Karpas-422 (cell line): Measurements from ENCODE around the gene TACR2. TPM values are rescaled to one million over a fixed set of nuclear protein-coding genes. Genes with fewer than 3 reads are reported as not detected.
A peak's percentile ranks its signal among the peaks of the same experiment; 100 is the strongest.
"Not testable (repeated sequence)": the region's sequence is repeated elsewhere in the genome, so short reads cannot be mapped to it uniquely, and the experiment has no call there.

Experiments used
- DNase-seq: peaks from one replicate; pipeline ENCODE4 v3.0.0-alpha.2; 2015
- H2AFZ ChIP-seq: fragments of 200-600 bp; sonication (generic); 2 replicates; pipeline ENCODE4 v1.6.1; 2014; ENCODE audit warnings: antibody characterized with exemption, low read length, mixed read lengths
- H3K27ac ChIP-seq: fragments of 200-600 bp; sonication (generic); 2 replicates; pipeline ENCODE4 v1.5.1; 2014; ENCODE audit warnings: mild to moderate bottlenecking, low read length, moderate library complexity
- H3K27me3 ChIP-seq: fragments of 200-600 bp; sonication (generic); 2 replicates; pipeline ENCODE4 v1.6.1; 2014; ENCODE audit warnings: low read length, mixed read lengths
- H3K36me3 ChIP-seq: fragments of 200-600 bp; sonication (generic); 2 replicates; pipeline ENCODE4 v1.6.1; 2014; ENCODE audit warnings: low read length, mixed read lengths; ENCODE audit not compliant: insufficient read depth
- H3K4me1 ChIP-seq: fragments of 200-600 bp; sonication (generic); 2 replicates; pipeline ENCODE4 v1.6.1; 2014; ENCODE audit warnings: mild to moderate bottlenecking, low read length, mixed read lengths
- H3K4me2 ChIP-seq: fragments of 200-600 bp; sonication (generic); 2 replicates; pipeline ENCODE4 v1.6.1; 2014; ENCODE audit warnings: low read length, low read depth, mild to moderate bottlenecking; ENCODE audit not compliant: poor library complexity, severe bottlenecking
- H3K4me3 ChIP-seq: fragments of 200-600 bp; sonication (generic); 2 replicates; pipeline ENCODE4 v1.5.1; 2014; ENCODE audit warnings: mild to moderate bottlenecking, antibody characterized with exemption, low read length, mixed read lengths
- H3K79me2 ChIP-seq: fragments of 200-600 bp; sonication (generic); 2 replicates; pipeline ENCODE4 v1.6.1; 2014; ENCODE audit warnings: mild to moderate bottlenecking, low read length, mixed read lengths
- H3K9ac ChIP-seq: fragments of 200-600 bp; sonication (generic); 2 replicates; pipeline ENCODE4 v1.6.0; 2014; ENCODE audit warnings: low read length
- H3K9me2 ChIP-seq: fragments of 200-600 bp; sonication (generic), shearing (Covaris generic); replicated peaks from 2 replicates; pipeline ENCODE4 v1.6.0; 2014; ENCODE audit warnings: mild to moderate bottlenecking, low read length, moderate library complexity; ENCODE audit not compliant: insufficient read depth
- H3K9me3 ChIP-seq: fragments of 300-700, 200-600 bp; sonication (generic); 2 replicates; pipeline ENCODE4 v1.6.1; 2014; ENCODE audit warnings: low read length, mixed read lengths
- H4K20me1 ChIP-seq: fragments of 200-600 bp; sonication (generic); 2 replicates; pipeline ENCODE4 v1.6.1; 2014; ENCODE audit warnings: mild to moderate bottlenecking, antibody characterized with exemption, low read length, low read depth; ENCODE audit not compliant: insufficient read depth
- total RNA-seq: library from RNA; depleted of rRNA; stranded (reverse); fragments of >200 nt; shearing (Covaris generic); gene quantifications from 2 replicates; pipeline ENCODE4 v1.2.3, GENCODE V29; 2014; ENCODE audit warnings: low replicate concordance

Gene TACR2
- total RNA-seq, 1 experiment from 2014 or later: not detected

DNA sequence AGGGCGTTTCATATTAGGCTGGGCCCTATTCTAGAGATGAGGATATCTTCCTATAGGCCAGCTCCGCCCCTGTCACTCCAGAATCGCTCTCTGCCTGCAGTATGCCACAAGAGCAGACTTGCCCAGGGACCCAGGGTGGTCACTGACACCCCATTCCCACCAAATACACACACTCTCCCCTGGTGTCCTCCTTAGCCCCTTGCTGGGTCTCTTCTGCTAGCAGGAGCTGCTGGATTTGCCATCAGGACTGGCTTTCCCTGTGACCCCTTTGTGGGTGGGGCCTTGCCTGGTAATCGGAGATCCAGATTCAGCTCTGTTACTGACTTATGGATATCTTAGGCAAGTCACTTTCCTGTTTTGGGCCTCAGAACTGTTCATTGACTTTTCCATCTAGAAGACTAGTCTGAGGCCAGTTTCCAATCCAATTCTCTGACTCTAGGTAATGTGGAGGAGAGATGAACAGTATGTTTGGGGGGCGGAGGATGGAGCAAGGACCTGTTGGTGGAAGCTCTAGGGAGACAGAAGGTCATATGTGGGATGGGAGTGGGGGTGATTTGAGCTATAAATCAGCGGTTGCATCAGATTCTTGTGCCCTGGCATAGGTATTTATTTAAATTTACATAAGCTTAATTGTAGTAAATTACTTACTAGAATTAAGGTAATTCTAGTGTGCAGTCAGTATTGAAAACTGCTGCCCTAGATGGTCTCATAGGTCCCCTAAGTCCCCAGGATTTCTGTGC lies 36.1 kb upstream of the TACR2 start:
- no peaks in the 10 kb centered on the region for H4K20me1 ChIP-seq
- no peak overlapping the region for H3K27ac ChIP-seq
- H3K4me2 ChIP-seq: no peak overlapping the region
- no peak for DNase-seq
- H3K9me2 ChIP-seq: no peaks in the 10 kb centered on the region
- no peaks in the 10 kb centered on the region for H3K79me2 ChIP-seq
- no peak overlapping the region for H3K9ac ChIP-seq
- no peaks in the 10 kb centered on the region for H3K9me3 ChIP-seq
- H3K4me1 ChIP-seq: peaks cover 4% of the 10 kb centered on the region
- H3K27me3 ChIP-seq: no peaks in the 10 kb centered on the region
- H3K36me3 ChIP-seq: no peaks in the 10 kb centered on the region
- no peak overlapping the region for H2AFZ ChIP-seq
- H3K4me3 ChIP-seq: no peak overlapping the region

DNA sequence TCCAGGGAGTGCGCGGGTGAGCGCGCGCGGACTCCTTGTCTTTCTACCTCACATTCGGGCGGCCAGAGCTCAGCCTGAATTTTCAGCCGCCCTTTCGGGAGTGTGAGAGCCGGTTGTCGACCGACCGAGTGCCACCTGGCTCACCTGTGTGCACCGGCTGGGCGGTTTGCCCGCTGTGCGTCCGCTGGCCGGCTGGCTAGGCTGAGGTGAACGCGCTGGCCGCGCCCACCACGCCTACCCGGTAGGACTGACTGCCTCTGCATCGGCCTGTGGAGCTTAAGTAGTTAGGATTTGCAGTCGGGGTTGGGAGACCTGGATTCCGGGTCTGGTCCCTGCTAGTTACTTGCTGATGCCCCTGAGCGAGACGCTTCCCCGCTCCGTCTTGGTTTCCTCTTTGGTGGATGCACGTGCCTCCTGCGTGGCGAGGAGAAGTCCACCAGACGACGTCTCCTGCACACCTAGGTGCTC lies 35.1 kb upstream of the TACR2 start:
- H3K27me3 ChIP-seq: no peaks in the 10 kb centered on the region
- peak overlapping the region; percentile 72 for H3K4me3 ChIP-seq
- no peaks in the 10 kb centered on the region for H3K36me3 ChIP-seq
- DNase-seq: no peak
- H3K27ac ChIP-seq: no peak overlapping the region
- H3K4me1 ChIP-seq: peaks cover 4% of the 10 kb centered on the region
- peak overlapping the region; percentile 73 for H3K4me2 ChIP-seq
- H3K79me2 ChIP-seq: no peaks in the 10 kb centered on the region
- H3K9me3 ChIP-seq: no peaks in the 10 kb centered on the region
- peak overlapping the region; percentile 54 for H3K9ac ChIP-seq
- no peaks in the 10 kb centered on the region for H3K9me2 ChIP-seq
- no peaks in the 10 kb centered on the region for H4K20me1 ChIP-seq
- peak overlapping the region; percentile 71; the same call in 1 of the 2 replicates for H2AFZ ChIP-seq

DNA sequence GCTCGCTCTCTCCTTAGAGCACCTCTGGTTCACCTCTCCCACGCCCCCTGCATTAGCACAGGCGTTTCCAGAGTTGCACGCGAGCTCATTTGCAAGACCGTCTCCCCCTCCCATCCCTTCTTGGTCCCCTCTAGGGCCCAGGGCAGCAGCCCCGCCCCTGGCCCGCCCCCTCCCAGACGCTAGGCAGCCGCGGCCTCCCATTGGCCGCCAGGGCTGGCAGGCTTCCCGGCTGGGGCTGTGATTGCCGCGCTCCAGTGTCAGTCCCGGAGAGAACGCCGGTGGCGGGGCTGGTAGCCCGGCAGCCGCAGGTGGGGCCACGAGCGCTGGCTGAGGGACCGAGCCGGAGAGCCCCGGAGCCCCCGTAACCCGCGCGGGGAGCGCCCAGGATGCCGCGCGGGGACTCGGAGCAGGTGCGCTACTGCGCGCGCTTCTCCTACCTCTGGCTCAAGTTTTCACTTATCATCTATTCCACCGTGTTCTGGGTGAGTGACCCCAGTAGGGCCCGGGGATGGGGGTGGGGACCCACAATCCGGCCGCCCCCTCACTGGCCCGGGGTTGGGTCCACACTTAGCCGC lies 34.6 kb upstream of the TACR2 start, which contains the start of gene TSPAN15:
TSPAN15 (plus strand) TSS at position 257 of the 575 bp plus-strand sequence; CDS start at position 387, 130 bp downstream.
- Histone ChIP-seq H3K4me1 (peaks cover 4% of the 10 kb centered on the region), H3K36me3 (no peaks in the 10 kb centered on the region), H3K27ac (no peak within 1 kb of the TSS), H3K9me2 (no peaks in the 10 kb centered on the region), H3K4me2 (peak within 1 kb of the TSS; percentile 73), H3K27me3 (no peaks in the 10 kb centered on the region), H3K9me3 (no peaks in the 10 kb centered on the region), H4K20me1 (no peaks in the 10 kb centered on the region), H3K9ac (peak within 1 kb of the TSS; percentile 54), H3K4me3 (peak within 1 kb of the TSS; percentile 72), H2AFZ (peak within 1 kb of the TSS; percentile 71; the same call in 1 of the 2 replicates), H3K79me2 (no peaks in the 10 kb centered on the region)
- DNase-seq: peak; percentile 87

DNA sequence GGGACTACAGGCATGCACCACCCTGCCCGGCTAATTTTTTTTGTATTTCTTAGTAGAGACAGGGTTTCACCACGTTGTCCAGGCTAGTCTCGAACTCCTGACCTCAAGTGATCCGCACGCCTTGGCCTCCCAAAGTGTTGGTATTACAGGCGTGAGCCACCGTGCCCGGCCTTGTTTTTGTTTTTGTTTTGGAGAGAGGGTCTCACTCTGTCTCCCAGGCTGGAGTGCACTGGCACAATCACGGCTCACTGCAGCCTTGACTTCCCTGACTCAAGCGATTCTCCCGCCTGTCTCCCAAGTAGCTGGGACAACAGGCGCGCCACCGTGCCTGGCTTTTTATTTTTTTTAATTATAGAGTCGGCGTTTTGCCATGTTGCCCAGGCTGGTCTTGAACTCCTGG lies 33.7 kb upstream of the TACR2 start:
- not testable (repeated sequence) for H3K36me3 ChIP-seq, H3K4me3 ChIP-seq, H3K27me3 ChIP-seq, H3K79me2 ChIP-seq, H3K4me2 ChIP-seq, H3K4me1 ChIP-seq, H4K20me1 ChIP-seq, H3K27ac ChIP-seq, H3K9me3 ChIP-seq, H2AFZ ChIP-seq, DNase-seq, H3K9ac ChIP-seq, H3K9me2 ChIP-seq

DNA sequence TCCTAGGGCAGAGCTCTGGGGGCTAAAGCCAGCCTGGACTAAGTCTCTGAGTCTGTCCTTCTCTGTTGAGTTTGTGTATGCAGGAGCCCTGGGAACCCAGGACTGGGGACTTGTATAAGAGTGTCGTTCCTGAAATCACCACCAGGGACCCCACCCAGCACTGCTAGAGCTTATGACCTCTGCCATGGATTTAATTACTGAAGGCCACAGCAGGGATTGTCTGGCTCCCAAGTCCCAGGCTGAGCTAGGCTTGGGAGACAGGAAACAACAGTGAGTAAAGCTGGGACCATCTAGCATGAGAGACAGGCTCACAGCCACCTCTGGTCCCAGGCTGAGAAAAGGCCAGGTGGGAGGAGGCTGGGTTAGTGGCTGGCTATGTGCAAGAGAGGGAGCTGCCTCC lies 33.1 kb upstream of the TACR2 start:
- peak; percentile 86 for DNase-seq
- no peak overlapping the region for H3K27ac ChIP-seq
- H2AFZ ChIP-seq: no peak overlapping the region
- no peaks in the 10 kb centered on the region for H3K9me2 ChIP-seq
- H3K27me3 ChIP-seq: no peaks in the 10 kb centered on the region
- H4K20me1 ChIP-seq: no peaks in the 10 kb centered on the region
- H3K4me2 ChIP-seq: no peak overlapping the region
- H3K79me2 ChIP-seq: no peaks in the 10 kb centered on the region
- no peaks in the 10 kb centered on the region for H3K36me3 ChIP-seq
- no peaks in the 10 kb centered on the region for H3K9me3 ChIP-seq
- no peak overlapping the region for H3K9ac ChIP-seq
- H3K4me3 ChIP-seq: no peak overlapping the region
- H3K4me1 ChIP-seq: peaks cover 4% of the 10 kb centered on the region

DNA sequence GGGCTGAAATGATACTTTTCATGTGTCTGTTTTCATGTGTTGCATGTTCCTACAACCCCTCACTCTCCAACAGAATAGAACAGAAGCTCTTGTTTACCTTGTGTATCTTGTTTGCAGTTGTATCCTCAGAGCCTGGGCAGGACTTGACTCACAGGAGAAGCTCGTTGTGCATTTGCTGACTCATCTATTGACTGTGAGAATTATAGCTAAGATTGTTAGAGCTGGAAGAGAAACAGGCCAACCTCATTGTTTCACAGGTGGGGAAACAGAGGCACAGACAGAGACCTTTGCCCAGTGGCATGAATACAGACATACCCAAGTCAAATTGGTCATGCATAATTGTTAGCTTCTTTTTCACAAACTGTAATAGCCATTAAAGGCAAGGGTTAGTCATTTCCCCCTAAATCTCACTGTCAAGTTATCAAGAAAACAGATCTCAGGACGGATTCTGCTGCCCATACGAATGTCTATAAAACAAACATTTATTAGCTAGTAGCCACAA lies 30.0 kb upstream of the TACR2 start:
- H3K36me3 ChIP-seq: no peaks in the 10 kb centered on the region
- no peak overlapping the region for H3K27ac ChIP-seq
- no peaks in the 10 kb centered on the region for H3K27me3 ChIP-seq
- DNase-seq: no peak
- H3K4me1 ChIP-seq: peaks cover 15% of the 10 kb centered on the region
- no peaks in the 10 kb centered on the region for H3K9me3 ChIP-seq
- no peak overlapping the region for H3K4me2 ChIP-seq
- no peaks in the 10 kb centered on the region for H3K9me2 ChIP-seq
- no peak overlapping the region for H3K9ac ChIP-seq
- H3K79me2 ChIP-seq: no peaks in the 10 kb centered on the region
- H4K20me1 ChIP-seq: no peaks in the 10 kb centered on the region
- no peak overlapping the region for H3K4me3 ChIP-seq
- no peak overlapping the region for H2AFZ ChIP-seq

DNA sequence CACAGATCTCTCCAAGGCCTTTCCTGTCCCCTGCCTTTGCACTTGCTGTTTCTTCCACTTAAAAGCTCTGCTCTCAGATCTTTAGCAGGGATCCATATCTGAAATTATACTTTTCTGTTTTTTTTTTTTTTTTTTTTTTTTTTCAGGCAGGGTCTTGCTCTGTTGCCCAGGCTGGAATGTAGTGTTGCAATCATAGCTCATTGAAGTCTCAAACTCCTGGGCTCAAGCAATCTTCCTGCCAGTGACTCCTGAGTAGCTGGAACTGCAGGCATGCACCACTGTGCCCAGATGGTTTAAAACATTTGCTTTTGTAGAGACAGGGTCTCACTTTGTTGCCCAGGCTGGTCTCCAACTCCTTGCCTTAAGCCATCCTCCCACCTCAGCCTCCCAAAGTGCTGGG lies 29.5 kb upstream of the TACR2 start:
- H3K36me3 ChIP-seq: no peaks in the 10 kb centered on the region
- H3K9me3 ChIP-seq: no peaks in the 10 kb centered on the region
- H3K9me2 ChIP-seq: no peaks in the 10 kb centered on the region
- peaks cover 20% of the 10 kb centered on the region for H3K4me1 ChIP-seq
- no peaks in the 10 kb centered on the region for H3K27me3 ChIP-seq
- H3K4me3 ChIP-seq: no peak overlapping the region
- H3K4me2 ChIP-seq: no peak overlapping the region
- no peaks in the 10 kb centered on the region for H4K20me1 ChIP-seq
- no peak overlapping the region for H3K27ac ChIP-seq
- H3K9ac ChIP-seq: no peak overlapping the region
- no peak for DNase-seq
- no peaks in the 10 kb centered on the region for H3K79me2 ChIP-seq
- H2AFZ ChIP-seq: no peak overlapping the region

DNA sequence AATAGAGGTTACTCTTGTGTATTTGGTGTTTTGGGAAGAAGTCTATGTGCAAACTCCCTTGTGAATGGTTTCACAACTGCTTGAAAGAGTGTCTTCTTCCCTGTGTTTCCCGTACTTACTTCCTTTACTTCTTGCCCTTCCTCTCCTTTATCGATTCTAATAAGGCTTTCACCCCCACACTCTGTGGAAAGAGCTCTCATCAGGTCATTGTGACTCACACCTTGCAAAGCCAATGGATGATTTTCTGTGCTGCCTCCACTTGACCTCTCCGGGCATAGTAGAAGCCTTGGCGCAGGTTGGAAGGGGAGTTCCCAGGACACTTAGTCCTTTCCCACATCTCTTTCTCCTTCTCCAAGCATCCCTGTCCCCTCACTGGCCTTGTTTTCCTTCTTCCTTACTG lies 28.3 kb upstream of the TACR2 start:
- Histone ChIP-seq H3K4me2 (no peak overlapping the region), H3K79me2 (no peaks in the 10 kb centered on the region), H3K4me1 (peaks cover 22% of the 10 kb centered on the region), H3K36me3 (no peaks in the 10 kb centered on the region), H3K27me3 (no peaks in the 10 kb centered on the region), H4K20me1 (no peaks in the 10 kb centered on the region), H3K9me2 (no peaks in the 10 kb centered on the region), H3K4me3 (no peak overlapping the region), H3K9me3 (no peaks in the 10 kb centered on the region), H2AFZ (no peak overlapping the region), H3K27ac (no peak overlapping the region), H3K9ac (no peak overlapping the region)
- DNase-seq: no peak
